ENCODE measurements around the gene SEPTIN5. TPM values are rescaled to one million over a fixed set of nuclear protein-coding genes. Genes with fewer than 3 reads are reported as not detected.

The SEPTIN5 gene
- total RNA-seq, 3 donors from 2014 or later: 0.38 to 1.3 (median 1.1) TPM

DNA sequence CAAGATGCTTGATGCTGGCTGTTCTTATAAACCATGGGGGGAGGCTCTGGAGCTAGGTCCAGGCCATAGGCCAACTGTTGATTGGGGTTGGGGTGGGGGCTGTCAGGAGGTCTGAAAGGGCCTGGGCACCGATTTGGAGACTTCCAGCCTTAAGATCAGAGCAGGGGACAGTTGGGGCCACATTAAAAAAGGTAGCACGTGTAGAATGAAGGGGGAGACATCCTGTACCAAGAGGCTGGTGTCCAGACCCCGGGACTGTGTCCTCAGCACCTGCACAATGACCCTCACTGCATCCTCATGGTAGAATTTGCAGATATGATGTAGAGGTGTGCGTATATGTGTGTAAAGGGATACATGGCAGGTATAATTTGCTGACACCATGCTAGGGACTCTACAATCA lies 33.8 kb downstream of the SEPTIN5 start:
- no peak for DNase-seq
- Mint-ChIP-seq H3K4me1 (ENCODE audit: low read depth) (no peaks in the 10 kb centered on the region), H3K4me3 (no peak overlapping the region), H3K9me3 (no peaks in the 10 kb centered on the region), H3K36me3 (ENCODE audit: insufficient read depth) (no peaks in the 10 kb centered on the region), H3K27me3 (ENCODE audit: low read depth) (peaks cover 10% of the 10 kb centered on the region)
- ATAC-seq: no peak

DNA sequence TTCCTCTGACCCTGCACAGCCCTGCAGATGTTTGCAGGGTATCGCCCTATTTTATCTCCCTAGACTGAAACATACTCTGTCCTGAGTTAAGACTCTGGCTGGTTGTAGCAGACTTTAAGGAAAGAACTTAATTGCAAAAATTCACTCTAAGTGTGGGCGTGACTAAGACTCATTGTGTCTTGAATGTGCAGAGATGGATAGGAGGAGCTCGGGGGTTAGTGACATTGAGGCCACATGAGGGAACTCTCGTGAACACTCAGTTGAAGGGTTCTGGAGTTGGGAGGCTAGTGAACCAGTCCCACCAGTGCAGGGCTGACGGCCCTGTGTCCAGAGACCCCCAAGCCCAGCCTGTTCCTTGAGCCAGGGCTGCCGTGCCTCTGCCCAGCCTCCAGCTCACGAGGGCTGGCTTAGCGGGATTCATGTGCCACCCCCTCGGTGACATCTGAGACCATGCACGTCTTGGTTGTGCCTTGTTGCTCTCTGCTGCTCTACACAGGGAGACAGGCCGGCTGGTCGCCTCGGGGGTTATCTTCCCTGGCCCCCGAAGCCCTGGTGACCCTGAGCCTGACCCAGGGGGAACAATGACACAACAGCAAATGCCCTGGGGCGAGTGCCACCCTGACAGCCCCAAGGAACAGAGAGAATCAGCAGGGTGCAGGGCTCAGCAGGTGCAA lies 34.8 kb downstream of the SEPTIN5 start:
- ATAC-seq (no peak), DNase-seq (no peak)
- Mint-ChIP-seq H3K27me3 (ENCODE audit: low read depth) (peaks cover 20% of the 10 kb centered on the region), H3K9me3 (no peaks in the 10 kb centered on the region), H3K36me3 (ENCODE audit: insufficient read depth) (no peaks in the 10 kb centered on the region), H3K4me3 (no peak overlapping the region), H3K4me1 (ENCODE audit: low read depth) (no peaks in the 10 kb centered on the region)

DNA sequence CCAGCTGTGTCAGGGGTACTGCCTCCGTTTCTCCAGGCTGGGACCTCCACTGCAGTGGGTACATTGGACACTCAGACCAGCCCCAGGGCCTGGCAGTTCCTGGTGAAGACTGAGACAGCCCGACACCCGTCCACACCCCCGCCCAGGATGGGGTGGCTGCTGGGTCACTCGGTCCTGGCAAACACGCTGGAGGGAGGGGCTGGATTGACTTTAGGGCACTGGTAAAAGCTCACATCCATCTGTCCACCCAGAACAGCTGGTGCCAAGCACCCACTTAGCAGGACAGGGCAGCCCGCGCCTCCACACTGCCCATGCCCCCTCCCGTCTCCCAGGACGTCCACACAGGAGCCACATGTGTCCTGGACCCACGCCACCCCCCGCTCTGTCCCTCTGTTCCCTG lies 35.6 kb downstream of the SEPTIN5 start:
- H3K36me3 Mint-ChIP-seq (ENCODE audit: insufficient read depth): no peaks in the 10 kb centered on the region
- H3K4me3 Mint-ChIP-seq: no peak overlapping the region
- H3K27me3 Mint-ChIP-seq (ENCODE audit: low read depth): peaks cover 28% of the 10 kb centered on the region
- no peaks in the 10 kb centered on the region for H3K9me3 Mint-ChIP-seq
- DNase-seq (no peak), ATAC-seq (no peak)
- H3K4me1 Mint-ChIP-seq (ENCODE audit: low read depth): no peaks in the 10 kb centered on the region

DNA sequence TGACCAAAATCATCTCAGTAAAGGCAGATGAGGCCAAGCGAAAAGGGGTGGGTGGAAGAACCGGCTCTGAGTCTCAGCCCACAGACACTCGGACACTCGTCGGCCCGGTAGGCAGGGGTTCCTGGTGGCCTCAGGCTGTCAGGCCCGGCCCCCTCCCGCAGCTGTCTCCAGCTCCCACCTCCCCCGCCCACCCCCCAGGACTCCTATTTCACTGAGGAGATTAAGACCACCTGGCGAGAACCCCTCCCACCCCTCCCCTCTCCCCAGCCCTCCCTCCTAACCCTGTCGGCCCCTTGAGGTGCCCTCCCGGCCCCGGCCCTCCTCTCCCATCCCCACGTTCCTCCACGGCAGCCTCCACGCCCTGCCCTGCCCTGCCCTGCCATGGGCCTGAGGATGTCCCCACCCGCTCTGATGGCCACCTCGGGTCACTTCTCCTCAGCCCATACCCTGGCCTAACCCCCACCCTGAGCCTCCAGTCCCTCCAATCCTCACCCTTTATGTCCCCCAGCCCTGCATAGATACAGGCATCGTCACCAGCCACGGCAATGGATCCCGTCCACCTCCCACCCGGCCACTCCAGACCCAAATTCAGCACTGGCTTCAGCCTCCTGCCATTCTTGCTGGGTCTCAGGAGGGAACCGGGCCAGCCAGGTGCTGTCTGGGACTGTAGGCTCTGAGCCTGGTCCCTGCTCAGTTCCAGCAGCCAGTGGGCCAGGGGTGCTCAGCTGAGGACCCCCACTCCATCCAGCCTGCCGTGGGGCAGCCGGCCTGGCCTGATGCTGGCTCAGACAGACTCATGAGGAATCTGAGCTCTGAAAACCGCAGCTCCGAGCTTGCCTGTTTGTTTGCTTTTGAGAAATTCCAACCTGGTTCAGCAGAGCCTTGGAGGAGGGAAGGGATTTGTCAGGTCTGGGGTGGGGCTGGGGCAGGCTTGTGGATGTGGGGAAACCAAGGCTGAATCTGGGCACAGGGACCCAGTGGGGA lies 36.5 kb downstream of the SEPTIN5 start:
- H3K36me3 Mint-ChIP-seq (ENCODE audit: insufficient read depth): no peaks in the 10 kb centered on the region
- H3K4me3 Mint-ChIP-seq: no peak overlapping the region
- no peak for DNase-seq
- H3K4me1 Mint-ChIP-seq (ENCODE audit: low read depth): peaks cover 2% of the 10 kb centered on the region
- no peak for ATAC-seq
- peaks cover 33% of the 10 kb centered on the region for H3K27me3 Mint-ChIP-seq (ENCODE audit: low read depth)
- no peaks in the 10 kb centered on the region for H3K9me3 Mint-ChIP-seq

DNA sequence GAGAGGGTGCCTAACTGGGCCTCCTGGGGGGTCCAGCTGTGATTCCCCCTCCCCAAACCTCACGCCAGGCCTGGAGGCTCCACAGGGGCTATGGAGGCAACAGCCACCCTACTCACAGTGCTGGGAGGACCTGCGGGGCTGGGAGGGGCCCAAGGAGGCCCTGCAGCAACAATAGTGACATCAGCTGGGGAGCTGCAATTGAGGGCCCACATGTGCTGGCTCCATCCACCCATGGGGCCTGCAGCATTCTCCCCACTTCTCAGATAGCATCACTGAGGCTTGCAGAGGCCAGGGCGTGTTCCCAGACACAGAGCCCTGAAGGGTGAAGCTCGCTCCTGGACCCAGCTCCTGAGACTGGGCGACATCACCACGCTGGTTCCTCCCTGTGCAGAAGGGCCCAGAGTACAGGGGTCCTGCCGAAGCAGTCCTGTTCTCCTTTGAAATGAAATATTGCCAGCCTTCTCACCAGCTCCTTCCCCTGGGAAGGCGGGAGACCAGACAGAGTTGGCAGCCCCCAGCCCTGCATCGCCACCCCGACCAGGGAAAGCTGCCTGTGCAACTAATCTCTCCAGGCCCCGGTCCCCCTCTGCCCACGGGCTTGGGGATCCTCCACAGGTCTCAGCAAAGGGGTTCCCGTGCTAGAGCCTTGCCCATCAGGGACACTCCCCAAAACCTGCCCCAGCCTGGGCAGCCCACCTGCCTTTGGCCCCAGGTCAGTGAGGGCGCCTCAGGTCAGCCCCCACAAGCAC lies 37.4 kb downstream of the SEPTIN5 start:
- no peak for ATAC-seq
- peaks cover 9% of the 10 kb centered on the region for H3K4me1 Mint-ChIP-seq (ENCODE audit: low read depth)
- peaks cover 40% of the 10 kb centered on the region for H3K27me3 Mint-ChIP-seq (ENCODE audit: low read depth)

DNA sequence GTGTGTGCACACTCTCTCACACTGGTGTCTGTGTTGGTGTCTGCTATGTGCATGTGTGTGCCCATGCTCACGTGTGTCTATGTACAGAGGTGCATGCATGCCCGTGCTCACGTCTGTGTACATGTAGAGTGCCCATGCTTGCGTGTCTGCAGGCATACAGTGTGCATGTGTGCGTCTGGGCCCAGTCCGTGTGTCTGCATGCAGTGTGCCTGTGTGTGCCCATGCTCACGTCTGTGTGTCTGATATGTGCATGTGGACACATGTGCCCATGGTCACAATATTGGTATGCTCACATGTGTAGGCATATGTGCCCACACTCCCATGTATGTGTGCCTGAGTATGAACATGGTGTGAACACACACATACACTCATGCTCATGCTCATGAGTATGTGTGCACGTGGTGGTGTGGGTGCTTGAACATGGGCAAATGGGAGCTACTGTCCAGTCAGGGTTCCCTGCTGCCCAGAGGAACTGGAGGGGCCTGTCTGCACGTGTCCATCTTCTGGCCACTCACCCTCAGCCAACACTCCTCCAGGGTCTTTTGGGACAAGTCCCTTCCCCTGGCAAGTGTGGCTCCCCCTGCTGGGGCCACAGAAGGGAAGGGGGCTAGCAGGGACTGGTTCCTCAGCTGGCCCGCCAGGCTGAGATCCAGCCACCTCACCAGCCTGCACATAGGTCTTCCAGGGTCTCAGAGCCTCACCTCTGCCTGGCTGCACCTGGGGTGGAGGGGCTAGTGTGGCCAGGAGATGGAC lies 39.0 kb downstream of the SEPTIN5 start:
- H3K36me3 Mint-ChIP-seq (ENCODE audit: insufficient read depth): no peaks in the 10 kb centered on the region
- H3K4me1 Mint-ChIP-seq (ENCODE audit: low read depth): peaks cover 17% of the 10 kb centered on the region
- no peak overlapping the region for H3K4me3 Mint-ChIP-seq
- H3K9me3 Mint-ChIP-seq: no peaks in the 10 kb centered on the region
- no peak for DNase-seq
- H3K27me3 Mint-ChIP-seq (ENCODE audit: low read depth): peaks cover 49% of the 10 kb centered on the region
- no peak for ATAC-seq

More for the DNA sequence above, 37.4 kb downstream of the SEPTIN5 start:
- DNase-seq: no peak
- Mint-ChIP-seq H3K9me3 (no peaks in the 10 kb centered on the region), H3K36me3 (ENCODE audit: insufficient read depth) (no peaks in the 10 kb centered on the region), H3K4me3 (no peak overlapping the region)

DNA sequence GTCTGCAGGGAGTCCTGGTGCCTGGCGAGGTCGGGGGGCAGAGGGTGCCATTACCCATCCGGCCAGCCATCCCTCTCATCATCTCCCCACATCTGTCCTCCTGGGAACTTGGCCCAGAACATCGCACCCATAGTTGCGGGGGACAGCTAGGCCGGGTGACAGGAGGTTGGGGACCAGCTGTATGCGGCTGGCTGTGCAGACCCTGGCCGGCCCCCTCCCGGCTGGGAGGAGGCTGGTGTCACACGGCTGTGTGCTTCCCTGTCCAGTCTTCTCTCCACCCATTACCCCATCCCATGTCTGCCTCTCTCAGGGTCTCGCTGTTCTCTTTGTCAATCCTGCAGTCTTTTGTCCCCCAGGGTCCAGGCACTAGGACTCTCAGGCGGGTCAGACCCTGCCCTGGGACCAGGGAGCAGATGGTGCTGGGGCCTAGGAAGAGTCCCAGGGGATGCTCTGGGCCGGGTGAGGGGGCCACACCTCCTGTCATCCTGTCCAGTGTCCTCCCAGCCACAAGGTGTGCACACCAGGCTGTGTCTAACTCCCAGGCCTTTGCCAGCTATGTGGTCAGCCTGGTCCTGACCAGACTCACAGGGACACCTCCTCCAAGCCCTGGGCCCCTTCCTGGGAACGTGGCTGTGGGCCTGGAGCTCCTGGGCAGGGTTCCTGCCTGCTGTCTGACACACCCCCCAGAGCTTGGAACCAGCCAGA lies 39.8 kb downstream of the SEPTIN5 start:
- Mint-ChIP-seq H3K27me3 (ENCODE audit: low read depth) (peaks cover 53% of the 10 kb centered on the region), H3K9me3 (no peaks in the 10 kb centered on the region), H3K4me3 (no peak overlapping the region), H3K4me1 (ENCODE audit: low read depth) (peaks cover 17% of the 10 kb centered on the region), H3K36me3 (ENCODE audit: insufficient read depth) (no peaks in the 10 kb centered on the region)
- DNase-seq (no peak), ATAC-seq (no peak)

DNA sequence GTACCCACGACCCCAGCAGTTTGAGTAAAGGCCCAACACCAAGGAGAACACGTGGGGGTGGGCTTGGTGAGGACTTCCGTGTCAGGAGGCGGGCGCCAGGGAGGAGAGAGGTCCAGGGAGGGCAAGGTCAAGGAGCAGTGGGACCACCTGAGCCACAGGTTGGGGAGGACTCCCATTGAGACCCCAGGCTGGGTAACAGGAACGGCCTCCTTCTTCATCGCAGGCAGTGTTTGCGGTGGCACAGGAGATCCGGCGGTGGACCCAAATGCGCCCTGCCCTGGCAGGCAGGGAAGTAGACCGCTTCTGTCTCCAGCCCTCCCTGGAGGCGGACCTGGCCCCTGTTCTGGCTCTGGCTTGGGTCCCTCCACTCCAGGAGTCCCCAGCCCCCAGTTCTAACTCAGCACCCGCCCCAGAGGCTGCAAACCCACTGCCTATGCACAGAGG lies 40.4 kb downstream of the SEPTIN5 start:
- no peak for DNase-seq
- no peaks in the 10 kb centered on the region for H3K9me3 Mint-ChIP-seq

DNA sequence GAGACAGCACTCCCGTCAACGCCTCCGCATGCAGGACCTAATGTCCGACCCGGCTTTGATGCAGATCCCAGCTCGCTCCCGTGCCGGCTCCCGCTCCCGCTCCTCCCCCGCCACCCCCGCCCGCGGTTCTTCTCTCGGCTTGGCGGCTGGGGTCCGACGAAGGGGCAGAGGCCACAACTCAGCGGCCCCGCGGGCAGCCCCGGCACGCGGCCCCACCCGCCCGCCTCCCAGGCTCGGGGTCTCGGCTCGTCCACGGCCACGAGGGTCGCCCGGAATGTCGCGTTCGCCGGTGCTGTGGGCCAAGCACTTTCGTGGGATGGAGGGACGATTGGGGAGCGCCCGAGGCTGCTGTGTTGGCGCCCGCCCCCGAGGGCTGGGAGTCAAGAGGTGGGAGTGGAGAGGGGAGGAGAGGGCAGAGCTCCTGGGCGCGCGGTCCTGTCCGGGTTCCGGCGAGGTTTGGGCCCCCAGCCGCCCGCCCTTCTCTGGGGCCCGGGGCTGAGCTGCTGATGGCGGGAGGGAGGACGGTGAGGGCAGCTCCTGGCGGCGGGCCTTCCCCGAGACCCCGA lies 40.9 kb downstream of the SEPTIN5 start:
- DNase-seq: no peak
- Mint-ChIP-seq H3K4me3 (no peak overlapping the region), H3K4me1 (ENCODE audit: low read depth) (peaks cover 26% of the 10 kb centered on the region), H3K36me3 (ENCODE audit: insufficient read depth) (no peaks in the 10 kb centered on the region), H3K9me3 (no peaks in the 10 kb centered on the region), H3K27me3 (ENCODE audit: low read depth) (peaks cover 62% of the 10 kb centered on the region)
- ATAC-seq: no peak

More for the DNA sequence above, 40.4 kb downstream of the SEPTIN5 start:
- Mint-ChIP-seq H3K4me3 (no peak overlapping the region), H3K27me3 (ENCODE audit: low read depth) (peaks cover 57% of the 10 kb centered on the region), H3K36me3 (ENCODE audit: insufficient read depth) (no peaks in the 10 kb centered on the region), H3K4me1 (ENCODE audit: low read depth) (peaks cover 21% of the 10 kb centered on the region)
- ATAC-seq: no peak

DNA sequence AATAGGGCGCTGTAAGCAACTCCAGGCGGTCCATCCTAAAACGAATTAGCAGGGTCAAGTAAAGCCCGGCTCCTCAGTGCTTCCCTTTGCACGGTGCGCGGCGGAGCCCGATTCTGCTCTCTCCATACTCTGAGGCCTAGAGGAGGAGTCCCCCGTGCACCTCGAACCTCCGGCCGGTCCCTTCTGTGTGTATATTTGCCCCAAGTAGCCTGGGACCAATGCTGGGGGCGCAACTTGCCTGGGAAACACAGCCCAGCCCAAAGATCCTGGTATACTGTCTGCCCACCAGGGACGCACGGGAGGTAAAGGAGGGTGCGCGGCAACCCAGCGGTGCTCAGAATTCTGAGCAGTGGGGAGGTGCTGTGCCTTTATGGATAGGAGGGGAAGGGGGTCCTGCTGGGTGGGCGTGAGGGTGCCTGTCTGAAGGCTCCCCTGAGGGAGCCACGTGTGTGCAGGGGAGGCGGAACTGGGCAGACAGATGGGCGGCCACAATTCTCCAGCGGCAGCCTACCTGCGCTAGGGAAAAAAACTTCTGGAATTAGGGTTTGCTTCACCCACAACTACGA lies 41.5 kb downstream of the SEPTIN5 start:
- no peak overlapping the region for H3K4me3 Mint-ChIP-seq
- H3K4me1 Mint-ChIP-seq (ENCODE audit: low read depth): peaks cover 27% of the 10 kb centered on the region
- DNase-seq (no peak), ATAC-seq (peak in 1 of 2 donors; percentile 27)
- H3K36me3 Mint-ChIP-seq (ENCODE audit: insufficient read depth): no peaks in the 10 kb centered on the region
- no peaks in the 10 kb centered on the region for H3K9me3 Mint-ChIP-seq
- peaks cover 63% of the 10 kb centered on the region for H3K27me3 Mint-ChIP-seq (ENCODE audit: low read depth)

DNA sequence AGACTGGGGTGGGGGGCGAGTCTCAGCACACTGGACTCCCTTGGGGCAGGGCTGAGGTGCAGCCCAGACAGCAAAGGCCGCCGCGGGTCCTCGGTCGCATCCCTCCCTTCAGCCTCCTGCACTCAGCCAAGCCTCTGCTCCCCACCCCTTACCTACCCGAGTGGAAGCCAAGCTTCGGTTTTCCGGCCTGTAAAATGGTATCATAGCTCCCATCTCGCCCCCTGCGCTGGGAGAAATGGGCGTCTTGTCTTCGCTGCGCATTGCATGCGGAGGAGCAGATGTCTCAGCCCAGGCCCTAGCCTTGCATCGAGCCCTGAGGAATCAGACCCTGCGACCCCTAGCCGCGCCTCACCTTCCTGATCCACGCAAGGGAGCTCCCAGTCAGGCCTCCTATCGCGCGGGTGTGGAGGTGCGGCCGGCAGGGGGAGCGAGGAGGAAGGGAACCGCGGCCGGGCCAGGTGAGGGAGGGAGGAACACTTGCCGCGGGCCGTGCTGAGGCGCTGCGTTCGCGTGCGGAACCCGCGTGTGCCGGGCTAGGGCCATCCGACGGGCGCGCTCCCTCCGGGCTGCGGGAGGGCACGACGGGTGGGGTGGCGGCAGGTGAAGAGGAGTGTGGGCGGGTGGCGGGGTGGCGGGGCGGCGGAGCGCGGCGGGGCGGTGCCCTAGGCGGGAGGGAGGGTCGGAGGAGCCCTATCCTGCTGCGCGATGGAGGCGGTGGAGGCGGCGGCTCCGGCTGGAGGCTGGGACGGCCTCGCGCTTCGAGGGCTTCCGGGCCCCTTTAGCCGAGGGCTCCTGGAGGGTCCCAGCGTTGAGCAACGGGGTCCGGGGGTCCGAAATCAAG lies 42.2 kb downstream of the SEPTIN5 start:
- Mint-ChIP-seq H3K4me1 (ENCODE audit: low read depth) (peaks cover 27% of the 10 kb centered on the region), H3K36me3 (ENCODE audit: insufficient read depth) (no peaks in the 10 kb centered on the region), H3K27me3 (ENCODE audit: low read depth) (peaks cover 63% of the 10 kb centered on the region), H3K4me3 (peak overlapping the region; percentile 45), H3K9me3 (no peaks in the 10 kb centered on the region)
- ATAC-seq (peak; percentile 62 to 63), DNase-seq (peak; percentile 64)

Measured in activated T-cell treated with anti-CD3 and anti-CD28 coated beads, Interleukin-2, amount 50 U/mL, for 4 hours (primary cell).